SK-N-SH (cell line): Measurements from ENCODE around the gene COLEC11. TPM values are rescaled to one million over a fixed set of nuclear protein-coding genes. Genes with fewer than 3 reads are reported as not detected.
A peak's percentile ranks its signal among the peaks of the same experiment; 100 is the strongest.

Source experiments
- CTCF ChIA-PET: fragments of 300-600, 350-600 bp; formaldehyde crosslinking; extraction: SDS; loops from one replicate; lab custom pipeline; 2021; lab: Yijun Ruan, JAX
- POLR2A ChIA-PET: fragments of 350-600 bp; sonication (Branson Sonifier 250); formaldehyde crosslinking; extraction: SDS; loops from one replicate; lab custom pipeline; 2020; ENCODE audit warnings: antibody characterized with exemption, inconsistent platforms; lab: Yijun Ruan, JAX
- DNase-seq: peaks from one replicate; pipeline ENCODE4 v3.0.0; 2012
- H2AFZ ChIP-seq: fragments of 200-600 bp; sonication (generic); 2 replicates; pipeline ENCODE4 v1.8.1; 2016; ENCODE audit warnings: antibody characterized with exemption, mild to moderate bottlenecking, low read depth
- H3F3A ChIP-seq: fragments of 200-600 bp; sonication (generic); replicated peaks from 2 replicates; pipeline ENCODE3; 2016; ENCODE audit warnings: antibody characterized with exemption, mild to moderate bottlenecking; ENCODE audit not compliant: insufficient read depth
- H3K27ac ChIP-seq, 2 experiments: fragments of 200-500 bp in 1 of 2; fragments of 200-600 bp in 1 of 2; sonication (Bioruptor generic) in 1 of 2; sonication (generic), shearing (Covaris generic) in 1 of 2; 2 replicates each; pipeline versions ENCODE4 v1.5.1 to v1.6.1; 2014 to 2016; ENCODE audit warnings: low read depth in 2 of 2, inconsistent platforms in 1 of 2, low read length in 1 of 2, mild to moderate bottlenecking in 1 of 2, mixed read lengths in 1 of 2
- H3K27me3 ChIP-seq: fragments of 200-600 bp; sonication (generic), shearing (Covaris generic); 2 replicates; pipeline ENCODE4 v1.6.1; 2016; ENCODE audit warnings: mixed run types; ENCODE audit not compliant: insufficient read depth
- H3K36me3 ChIP-seq, 2 experiments: fragments of 200-500 bp in 1 of 2; fragments of 200-600 bp in 1 of 2; sonication (Bioruptor generic) in 1 of 2; sonication (generic) in 1 of 2; replicated peaks in 1 of 2; 2 replicates each; pipeline versions ENCODE3 to v1.5.1; 2014 to 2016; ENCODE audit warnings: low read length in 1 of 2, mild to moderate bottlenecking in 1 of 2; ENCODE audit not compliant: insufficient read depth in 2 of 2, control insufficient read depth in 1 of 2
- H3K4me1 ChIP-seq, 2 experiments: fragments of 200-500 bp in 1 of 2; fragments of 200-600 bp in 1 of 2; sonication (Bioruptor generic) in 1 of 2; sonication (generic), shearing (Covaris generic) in 1 of 2; 2 replicates each; pipeline versions ENCODE4 v1.5.1 to v1.6.1; 2014 to 2016; ENCODE audit warnings: low read depth in 1 of 2, low read length in 1 of 2, mixed run types in 1 of 2; ENCODE audit not compliant: insufficient read depth in 2 of 2, control insufficient read depth in 1 of 2
- H3K4me2 ChIP-seq: fragments of 200-600 bp; sonication (generic), shearing (Covaris generic); 2 replicates; pipeline ENCODE4 v1.6.1; 2017; ENCODE audit warnings: mixed run types
- H3K4me3 ChIP-seq, 2 experiments: fragments of 200-500 bp in 1 of 2; fragments of 200-600 bp in 1 of 2; sonication (Bioruptor generic) in 1 of 2; sonication (generic), shearing (Covaris generic) in 1 of 2; 2 replicates each; pipeline versions ENCODE4 v1.5.1 to v1.8.1; 2014 to 2016; ENCODE audit warnings: low read depth in 2 of 2, inconsistent platforms in 1 of 2, low read length in 1 of 2, mild to moderate bottlenecking in 1 of 2, mixed read lengths in 1 of 2, moderate library complexity in 1 of 2
- H3K79me2 ChIP-seq: fragments of 200-600 bp; sonication (generic); 2 replicates; pipeline ENCODE4 v1.8.1; 2017; ENCODE audit warnings: mild to moderate bottlenecking; ENCODE audit not compliant: insufficient read depth
- H3K9ac ChIP-seq: fragments of 200-600 bp; sonication (generic); 2 replicates; pipeline ENCODE4 v1.6.1; 2017; ENCODE audit warnings: mixed run types
- H3K9me2 ChIP-seq: fragments of 200-600 bp; sonication (generic); 2 replicates; pipeline ENCODE4 v1.6.1; 2017; ENCODE audit warnings: mixed run types
- H3K9me3 ChIP-seq: fragments of 200-600 bp; sonication (generic); 2 replicates; pipeline ENCODE4 v1.6.1; 2017; ENCODE audit warnings: mixed run types, mild to moderate bottlenecking, moderate library complexity
- H4K20me1 ChIP-seq: fragments of 200-600 bp; sonication (generic); 2 replicates; pipeline ENCODE4 v1.6.1; 2017; ENCODE audit warnings: mild to moderate bottlenecking, mixed run types; ENCODE audit not compliant: insufficient read depth
- CHD2 ChIP-seq: fragments of 150-350 bp; IDR thresholded peaks from 2 replicates; pipeline ENCODE4 v1.6.1; 2018; ENCODE audit warnings: low read length; ENCODE audit not compliant: partially characterized antibody
- ELF1 ChIP-seq: IDR thresholded peaks from 2 replicates; pipeline ENCODE4 v1.4.0; 2012
- EZH2phosphoT487 ChIP-seq: fragments of 200-600 bp; sonication (generic); IDR thresholded peaks from 2 replicates; pipeline ENCODE4 v1.6.1; 2017; ENCODE audit warnings: low read depth, mixed run types, mild to moderate bottlenecking, antibody characterized with exemption, moderate library complexity, borderline replicate concordance
- FOSL2 ChIP-seq: IDR thresholded peaks from 2 replicates; pipeline ENCODE4 v1.4.0; 2012; ENCODE audit warnings: low read depth, mild to moderate bottlenecking, moderate library complexity, borderline replicate concordance
- FOXJ3 ChIP-seq: sonication (generic); formaldehyde crosslinking; IDR thresholded peaks from 2 replicates; pipeline ENCODE4 v1.5.1; 2020; ENCODE audit warnings: mild to moderate bottlenecking, missing genetic modification reagents
- FOXM1 ChIP-seq: IDR thresholded peaks from 2 replicates; pipeline ENCODE4 v1.4.0; 2012; ENCODE audit warnings: low read depth, mild to moderate bottlenecking
- GABPA ChIP-seq: IDR thresholded peaks from 2 replicates; pipeline ENCODE4 v1.4.0; 2012; ENCODE audit warnings: low read depth, mild to moderate bottlenecking
- GATA2 ChIP-seq: sonication (generic); formaldehyde crosslinking; IDR thresholded peaks from 2 replicates; pipeline ENCODE4 v1.5.0; 2020; ENCODE audit warnings: mild to moderate bottlenecking, missing genetic modification reagents
- IRF3 ChIP-seq: fragments of 150-350 bp; IDR thresholded peaks from 2 replicates; pipeline ENCODE4 v1.6.1; 2016; ENCODE audit warnings: mild to moderate bottlenecking, low read depth, low read length
- JUND ChIP-seq: IDR thresholded peaks from 2 replicates; pipeline ENCODE4 v1.4.0; 2012
- MAX ChIP-seq: IDR thresholded peaks from 2 replicates; pipeline ENCODE4 v1.4.0; 2012; ENCODE audit warnings: low read depth
- MEF2A ChIP-seq: IDR thresholded peaks from 2 replicates; pipeline ENCODE4 v1.4.0; 2012; ENCODE audit warnings: low read depth, borderline replicate concordance
- MXI1 ChIP-seq: IDR thresholded peaks from 2 replicates; pipeline ENCODE4 v1.6.1; 2012; ENCODE audit warnings: mild to moderate bottlenecking, low read depth, low read length, improper control_type of control experiment
- NFIC ChIP-seq: IDR thresholded peaks from 2 replicates; pipeline ENCODE4 v1.4.0; 2012; ENCODE audit warnings: borderline replicate concordance
- NRF1 ChIP-seq: IDR thresholded peaks from 2 replicates; pipeline ENCODE4 v1.6.1; 2012; ENCODE audit warnings: low read depth, mild to moderate bottlenecking, low read length
- POLR2AphosphoS5 ChIP-seq: IDR thresholded peaks from 2 replicates; pipeline ENCODE4 v1.6.1; 2012; ENCODE audit warnings: low read depth, low read length
- RAD21 ChIP-seq: IDR thresholded peaks from 2 replicates; pipeline ENCODE4 v1.6.1; 2012; ENCODE audit warnings: mild to moderate bottlenecking, low read length
- RCOR1 ChIP-seq: fragments of 150-350 bp; IDR thresholded peaks from 2 replicates; pipeline ENCODE4 v1.6.1; 2017; ENCODE audit warnings: antibody characterized with exemption, low read length
- REST ChIP-seq: IDR thresholded peaks from 2 replicates; pipeline ENCODE4 v1.6.1; 2012; ENCODE audit warnings: mild to moderate bottlenecking, low read depth, low read length, moderate library complexity
- RFX5 ChIP-seq: IDR thresholded peaks from 2 replicates; pipeline ENCODE4 v1.6.1; 2012; ENCODE audit warnings: mild to moderate bottlenecking, improper control_type of control experiment, low read length
- RXRA ChIP-seq: IDR thresholded peaks from 2 replicates; pipeline ENCODE4 v1.4.0; 2012; ENCODE audit warnings: low read depth, mild to moderate bottlenecking, borderline replicate concordance
- SIN3A ChIP-seq: IDR thresholded peaks from 2 replicates; pipeline ENCODE4 v1.6.1; 2012; ENCODE audit warnings: low read depth, mild to moderate bottlenecking, low read length, moderate library complexity, borderline replicate concordance
- SMC3 ChIP-seq: IDR thresholded peaks from 2 replicates; pipeline ENCODE4 v1.6.1; 2012; ENCODE audit warnings: low read depth, low read length, improper control_type of control experiment
- TAF1 ChIP-seq: IDR thresholded peaks from 2 replicates; pipeline ENCODE4 v1.6.1; 2012; ENCODE audit warnings: low read depth, mild to moderate bottlenecking, low read length, moderate library complexity, borderline replicate concordance
- TEAD4 ChIP-seq: IDR thresholded peaks from 2 replicates; pipeline ENCODE4 v1.4.0; 2012; ENCODE audit warnings: mild to moderate bottlenecking, borderline replicate concordance; ENCODE audit not compliant: insufficient read depth
- USF1 ChIP-seq: IDR thresholded peaks from 2 replicates; pipeline ENCODE4 v1.4.0; 2012; ENCODE audit warnings: low read depth, borderline replicate concordance
- USF2 ChIP-seq: fragments of 150-350 bp; IDR thresholded peaks from 2 replicates; pipeline ENCODE4 v1.6.1; 2017; ENCODE audit warnings: antibody characterized with exemption, low read length, low read depth, borderline replicate concordance
- YY1 ChIP-seq: IDR thresholded peaks from 2 replicates; pipeline ENCODE4 v1.4.0; 2012; ENCODE audit warnings: low read depth, mild to moderate bottlenecking
- WGBS: methylation state at CpG from one replicate; pipeline ENCODE4 v1.1.6; 2017; ENCODE audit warnings: low lambda C conversion rate; 5-methylcytosine and 5-hydroxymethylcytosine counted together
- polyA plus RNA-seq, 3 experiments: library from polyadenylated mRNA; depleted of rRNA; stranded (reverse); fragments of >200 nt; gene quantifications; 2 replicates each; pipeline ENCODE4 v1.2.3, GENCODE V29; 2012

COLEC11 gene
- polyA plus RNA-seq, 1 of the 3 experiments (the other 2 are of a cell fraction): 8.7 TPM

GRCh38 chr2:3571284-3571683 lies 23.6 kb upstream of the COLEC11 start:
- peak overlapping the region; percentile 16 for H3K4me2 ChIP-seq
- no peaks in the 10 kb centered on the region for H3K9me2 ChIP-seq
- WGBS: 13% methylated on average over 8 of the region's 8 CpGs
- H3K9me3 ChIP-seq: no peaks in the 10 kb centered on the region
- H3K27me3 ChIP-seq: no peaks in the 10 kb centered on the region
- H3K36me3 ChIP-seq: peaks cover 3% of the 10 kb centered on the region in 2 experiments
- peaks cover 21% of the 10 kb centered on the region for H3F3A ChIP-seq
- peaks cover 8% of the 10 kb centered on the region for H4K20me1 ChIP-seq
- peak overlapping the region in 1 of 2 experiments; percentile 82; a peak in 2 of 4 replicates for H3K27ac ChIP-seq
- peaks cover 8 to 11% of the 10 kb centered on the region in 2 experiments; a peak in 3 of 4 replicates for H3K4me1 ChIP-seq
- POLR2A ChIA-PET: no interaction called here
- peaks cover 11% of the 10 kb centered on the region for H3K79me2 ChIP-seq
- CTCF ChIA-PET: no interaction called here
- no peak overlapping the region for H3K4me3 ChIP-seq
- 0 out of 2 replicates have a peak overlapping the region, but pooled peaks have one; percentile 4 for H2AFZ ChIP-seq
- no peak for DNase-seq
- peak overlapping the region; percentile 10; the same call in 1 of the 2 replicates for H3K9ac ChIP-seq
- TF ChIP-seq SMC3: no peak
- no peak for TF ChIP-seq RFX5
- no peak for TF ChIP-seq REST
- TF ChIP-seq NRF1: no peak
- TF ChIP-seq FOXJ3 (CRISPR knock-in tag): no peak
- peak; percentile 84 for TF ChIP-seq JUND
- no peak for TF ChIP-seq SIN3A
- TF ChIP-seq RCOR1: no peak
- 0 out of 2 replicates have a peak, but pooled peaks have one; percentile 15 for TF ChIP-seq MAX
- no peak for TF ChIP-seq USF1
- no peak for TF ChIP-seq RAD21
- TF ChIP-seq EZH2phosphoT487: no peak
- no peak for TF ChIP-seq GABPA
- TF ChIP-seq GATA2: no peak
- no peak for TF ChIP-seq FOXM1
- no peak; the same call in 1 of the 2 replicates for TF ChIP-seq TAF1
- no peak for TF ChIP-seq YY1
- TF ChIP-seq POLR2AphosphoS5: peak; percentile 49; the same call in 1 of the 2 replicates
- TF ChIP-seq FOSL2: peak; percentile 72; the same call in 1 of the 2 replicates
- TF ChIP-seq TEAD4: peak; percentile 69; the same call in 1 of the 2 replicates
- TF ChIP-seq IRF3: no peak
- no peak for TF ChIP-seq CHD2
- no peak for TF ChIP-seq ELF1
- TF ChIP-seq USF2: no peak
- TF ChIP-seq MXI1: no peak
- TF ChIP-seq MEF2A: no peak
- peak; percentile 27; the same call in 1 of the 2 replicates for TF ChIP-seq RXRA
- TF ChIP-seq NFIC: peak; percentile 66
